ENCODE data around the gene PRKAG1. TPM values are rescaled to one million over a fixed set of nuclear protein-coding genes. Genes with fewer than 3 reads are reported as not detected.

Gene PRKAG1
- total RNA-seq, 1 donor from 2014 or later = 58.2 TPM

DNA sequence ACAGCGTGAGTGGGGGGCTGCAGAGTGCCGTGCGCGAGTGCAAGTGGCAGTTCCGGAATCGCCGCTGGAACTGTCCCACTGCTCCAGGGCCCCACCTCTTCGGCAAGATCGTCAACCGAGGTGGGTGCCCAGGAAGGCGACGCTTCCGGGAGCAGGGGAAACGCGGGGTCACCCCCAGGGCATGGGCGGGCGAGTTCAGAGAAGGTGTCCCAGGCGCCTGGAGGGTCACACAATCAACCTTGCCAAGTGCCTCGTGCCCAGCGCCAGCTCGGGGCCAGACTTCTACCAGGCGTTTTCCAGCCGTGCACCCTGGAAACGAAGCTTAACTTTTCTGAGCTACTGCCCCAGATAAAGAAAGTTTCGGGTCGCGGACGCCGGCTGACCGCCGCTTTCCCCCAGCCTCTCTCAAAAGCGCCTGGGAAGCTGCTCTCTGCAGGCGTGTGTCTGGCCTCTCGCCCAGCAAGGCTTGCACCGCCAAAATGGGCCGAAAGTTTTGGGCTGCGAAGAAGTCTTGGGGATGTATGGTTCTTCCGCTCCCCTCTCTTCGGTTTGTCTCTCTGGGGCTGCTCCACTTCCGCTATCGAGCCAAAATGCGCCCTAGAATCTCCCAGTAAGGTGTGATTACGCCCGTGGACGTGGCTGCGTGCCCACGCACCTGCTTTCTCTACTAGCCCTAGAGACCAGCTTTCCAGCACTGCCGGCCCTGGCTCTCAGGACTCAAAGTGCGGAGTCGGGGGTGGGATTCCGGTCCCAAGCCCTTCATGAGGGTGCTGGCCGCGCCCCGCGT lies 38.8 kb downstream of the PRKAG1 start:
- no peak overlapping the region for H3K27ac Mint-ChIP-seq (ENCODE audit: unreplicated experiment)
- TF ChIP-seq, protein P1, sequence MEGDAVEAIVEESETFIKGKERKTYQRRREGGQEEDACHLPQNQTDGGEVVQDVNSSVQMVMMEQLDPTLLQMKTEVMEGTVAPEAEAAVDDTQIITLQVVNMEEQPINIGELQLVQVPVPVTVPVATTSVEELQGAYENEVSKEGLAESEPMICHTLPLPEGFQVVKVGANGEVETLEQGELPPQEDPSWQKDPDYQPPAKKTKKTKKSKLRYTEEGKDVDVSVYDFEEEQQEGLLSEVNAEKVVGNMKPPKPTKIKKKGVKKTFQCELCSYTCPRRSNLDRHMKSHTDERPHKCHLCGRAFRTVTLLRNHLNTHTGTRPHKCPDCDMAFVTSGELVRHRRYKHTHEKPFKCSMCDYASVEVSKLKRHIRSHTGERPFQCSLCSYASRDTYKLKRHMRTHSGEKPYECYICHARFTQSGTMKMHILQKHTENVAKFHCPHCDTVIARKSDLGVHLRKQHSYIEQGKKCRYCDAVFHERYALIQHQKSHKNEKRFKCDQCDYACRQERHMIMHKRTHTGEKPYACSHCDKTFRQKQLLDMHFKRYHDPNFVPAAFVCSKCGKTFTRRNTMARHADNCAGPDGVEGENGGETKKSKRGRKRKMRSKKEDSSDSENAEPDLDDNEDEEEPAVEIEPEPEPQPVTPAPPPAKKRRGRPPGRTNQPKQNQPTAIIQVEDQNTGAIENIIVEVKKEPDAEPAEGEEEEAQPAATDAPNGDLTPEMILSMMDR (IDR thresholded peaks at IDR 0.05; ENCODE audit: partially characterized antibody, unreplicated experiment) = no peak
- peaks cover 13% of the 10 kb centered on the region for H3K9me3 Mint-ChIP-seq (ENCODE audit: unreplicated experiment)
- peaks cover 57% of the 10 kb centered on the region for H3K27me3 Mint-ChIP-seq (ENCODE audit: unreplicated experiment)
- no peaks in the 10 kb centered on the region for H3K36me3 Mint-ChIP-seq (ENCODE audit: unreplicated experiment)
- no peak overlapping the region for H3K4me3 Mint-ChIP-seq (ENCODE audit: unreplicated experiment)
- no peak for DNase-seq
- peaks cover 3% of the 10 kb centered on the region for H3K4me1 Mint-ChIP-seq (ENCODE audit: low read depth, unreplicated experiment)

DNA sequence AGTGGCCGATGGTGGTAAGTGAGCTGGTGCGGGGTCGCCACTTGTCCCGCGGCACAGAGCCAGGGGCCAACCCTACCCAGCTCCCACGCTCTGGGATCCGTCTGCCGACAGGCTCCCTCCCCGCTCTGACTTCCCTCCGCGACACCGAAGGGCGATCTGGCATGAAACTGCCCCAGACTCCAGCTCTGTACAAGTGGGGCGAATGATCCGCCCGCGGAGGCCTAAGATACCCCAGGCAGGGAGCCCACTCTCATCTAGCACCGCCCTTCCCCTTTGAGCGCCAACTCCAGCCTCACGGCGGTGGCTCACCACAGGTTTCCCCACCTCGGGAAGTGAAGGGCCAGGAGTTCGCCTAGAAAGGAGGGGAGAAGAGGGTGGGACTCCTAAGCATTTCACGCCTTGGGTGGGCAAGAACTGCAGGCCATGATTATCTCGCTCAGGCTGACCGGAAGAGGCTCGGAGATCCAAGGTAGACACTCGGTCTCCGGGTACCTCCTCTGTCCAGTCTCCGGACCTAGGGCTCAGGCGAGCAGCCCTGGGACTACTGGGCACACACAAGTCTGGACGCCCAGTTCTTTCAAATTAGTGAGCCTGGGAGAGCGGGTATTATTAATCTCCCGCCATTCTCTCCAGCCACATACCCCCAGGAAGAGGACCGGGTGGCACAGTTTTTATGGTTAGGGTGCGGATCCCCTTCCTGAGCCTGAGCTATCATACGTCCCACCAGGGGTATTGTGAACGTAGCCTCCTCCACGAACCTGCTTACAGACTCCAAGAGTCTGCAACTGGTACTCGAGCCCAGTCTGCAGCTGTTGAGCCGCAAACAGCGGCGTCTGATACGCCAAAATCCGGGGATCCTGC lies 39.6 kb downstream of the PRKAG1 start:
- H3K36me3 Mint-ChIP-seq (ENCODE audit: unreplicated experiment) = no peaks in the 10 kb centered on the region
- H3K4me1 Mint-ChIP-seq (ENCODE audit: low read depth, unreplicated experiment) = no peaks in the 10 kb centered on the region
- H3K27me3 Mint-ChIP-seq (ENCODE audit: unreplicated experiment) = peaks cover 57% of the 10 kb centered on the region
- H3K27ac Mint-ChIP-seq (ENCODE audit: unreplicated experiment) = no peak overlapping the region
- H3K9me3 Mint-ChIP-seq (ENCODE audit: unreplicated experiment) = peaks cover 13% of the 10 kb centered on the region
- no peak for DNase-seq
- TF ChIP-seq, protein P1 (IDR thresholded peaks at IDR 0.05; ENCODE audit: partially characterized antibody, unreplicated experiment) = no peak
- H3K4me3 Mint-ChIP-seq (ENCODE audit: unreplicated experiment) = no peak overlapping the region

DNA sequence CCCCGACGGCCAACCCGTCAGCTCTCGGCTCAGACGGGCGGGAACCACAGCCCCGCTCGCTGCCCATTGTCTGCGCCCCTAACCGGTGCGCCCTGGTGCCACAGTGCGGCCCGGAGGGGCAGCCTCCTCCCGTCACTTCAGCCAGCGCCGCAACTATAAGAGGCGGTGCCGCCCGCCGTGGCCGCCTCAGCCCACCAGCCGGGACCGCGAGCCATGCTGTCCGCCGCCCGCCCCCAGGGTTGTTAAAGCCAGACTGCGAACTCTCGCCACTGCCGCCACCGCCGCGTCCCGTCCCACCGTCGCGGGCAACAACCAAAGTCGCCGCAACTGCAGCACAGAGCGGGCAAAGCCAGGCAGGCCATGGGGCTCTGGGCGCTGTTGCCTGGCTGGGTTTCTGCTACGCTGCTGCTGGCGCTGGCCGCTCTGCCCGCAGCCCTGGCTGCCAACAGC lies 40.3 kb downstream of the PRKAG1 start, which contains the start of gene WNT1:
Gene WNT1 (plus strand): TSS at position 32 of the 450 bp plus-strand sequence. CDS start 329 bp downstream, at position 361.
- no peak within 1 kb of the TSS for H3K4me3 Mint-ChIP-seq (ENCODE audit: unreplicated experiment)
- H3K36me3 Mint-ChIP-seq (ENCODE audit: unreplicated experiment) = no peaks in the 10 kb centered on the region
- TF ChIP-seq, protein P1 (IDR thresholded peaks at IDR 0.05; ENCODE audit: partially characterized antibody, unreplicated experiment) = peak; percentile 56
- no peaks in the 10 kb centered on the region for H3K4me1 Mint-ChIP-seq (ENCODE audit: low read depth, unreplicated experiment)
- peaks cover 13% of the 10 kb centered on the region for H3K9me3 Mint-ChIP-seq (ENCODE audit: unreplicated experiment)
- DNase-seq = no peak
- H3K27ac Mint-ChIP-seq (ENCODE audit: unreplicated experiment) = no peak within 1 kb of the TSS
- H3K27me3 Mint-ChIP-seq (ENCODE audit: unreplicated experiment) = peaks cover 53% of the 10 kb centered on the region

DNA sequence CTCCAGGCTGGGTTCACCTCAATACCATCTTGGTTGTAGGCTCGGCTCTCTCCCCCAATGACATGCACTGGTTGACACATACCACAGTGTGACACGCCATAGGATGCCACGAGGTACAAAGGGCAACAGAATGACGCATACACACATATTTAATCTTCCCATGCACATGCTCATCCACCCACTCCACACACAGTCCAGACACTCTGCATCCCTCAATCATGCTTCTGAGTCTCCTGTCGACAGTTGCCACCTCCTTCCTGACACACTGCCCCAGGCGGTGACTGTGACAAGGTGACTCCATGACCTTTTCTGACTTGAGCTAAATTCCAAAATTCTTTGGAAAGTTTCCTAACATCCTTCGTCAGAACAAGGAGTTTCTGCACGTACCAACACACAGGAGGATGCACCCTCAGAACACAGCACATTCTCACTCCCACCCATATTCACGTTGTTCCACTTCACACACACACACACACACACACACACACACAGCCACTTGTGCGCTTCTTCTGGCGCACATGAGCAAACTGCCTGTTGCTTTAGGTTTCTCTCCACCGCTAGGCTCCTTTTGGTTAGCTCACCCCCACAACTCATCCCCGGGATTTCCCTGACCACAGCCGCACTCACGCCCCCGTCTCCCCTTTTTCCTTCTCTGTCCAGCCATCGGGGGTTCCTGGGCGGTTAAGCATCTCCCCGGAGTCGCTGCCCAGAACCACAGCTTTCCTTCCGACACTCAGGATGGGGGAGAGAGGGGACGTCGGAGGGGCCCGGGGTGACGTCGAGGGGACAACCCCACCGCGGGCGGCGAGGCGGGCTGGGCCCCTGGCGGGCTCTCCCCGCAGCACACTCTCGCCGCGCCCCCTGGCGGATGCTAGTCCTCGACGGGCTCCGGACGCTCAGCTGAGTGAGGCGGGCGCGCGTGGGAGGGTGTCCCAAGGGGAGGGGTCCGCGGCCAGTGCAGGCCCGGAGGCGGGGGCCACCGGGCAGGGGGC lies 41.0 kb downstream of the PRKAG1 start:
- TF ChIP-seq, protein P1 (IDR thresholded peaks at IDR 0.05; ENCODE audit: partially characterized antibody, unreplicated experiment) = peak; percentile 84
- DNase-seq = peak; percentile 73
- Mint-ChIP-seq H3K4me1 (ENCODE audit: low read depth, unreplicated experiment) (no peaks in the 10 kb centered on the region), H3K27me3 (ENCODE audit: unreplicated experiment) (peaks cover 53% of the 10 kb centered on the region), H3K4me3 (ENCODE audit: unreplicated experiment) (no peak overlapping the region), H3K9me3 (ENCODE audit: unreplicated experiment) (peaks cover 13% of the 10 kb centered on the region), H3K36me3 (ENCODE audit: unreplicated experiment) (no peaks in the 10 kb centered on the region), H3K27ac (ENCODE audit: unreplicated experiment) (no peak overlapping the region)

Measured in glutamatergic neuron (in vitro differentiated cells).